ENCODE results near the gene SAPCD2.
A peak's percentile ranks its signal among the peaks of the same experiment; 100 is the strongest.

Gene SAPCD2

DNA sequence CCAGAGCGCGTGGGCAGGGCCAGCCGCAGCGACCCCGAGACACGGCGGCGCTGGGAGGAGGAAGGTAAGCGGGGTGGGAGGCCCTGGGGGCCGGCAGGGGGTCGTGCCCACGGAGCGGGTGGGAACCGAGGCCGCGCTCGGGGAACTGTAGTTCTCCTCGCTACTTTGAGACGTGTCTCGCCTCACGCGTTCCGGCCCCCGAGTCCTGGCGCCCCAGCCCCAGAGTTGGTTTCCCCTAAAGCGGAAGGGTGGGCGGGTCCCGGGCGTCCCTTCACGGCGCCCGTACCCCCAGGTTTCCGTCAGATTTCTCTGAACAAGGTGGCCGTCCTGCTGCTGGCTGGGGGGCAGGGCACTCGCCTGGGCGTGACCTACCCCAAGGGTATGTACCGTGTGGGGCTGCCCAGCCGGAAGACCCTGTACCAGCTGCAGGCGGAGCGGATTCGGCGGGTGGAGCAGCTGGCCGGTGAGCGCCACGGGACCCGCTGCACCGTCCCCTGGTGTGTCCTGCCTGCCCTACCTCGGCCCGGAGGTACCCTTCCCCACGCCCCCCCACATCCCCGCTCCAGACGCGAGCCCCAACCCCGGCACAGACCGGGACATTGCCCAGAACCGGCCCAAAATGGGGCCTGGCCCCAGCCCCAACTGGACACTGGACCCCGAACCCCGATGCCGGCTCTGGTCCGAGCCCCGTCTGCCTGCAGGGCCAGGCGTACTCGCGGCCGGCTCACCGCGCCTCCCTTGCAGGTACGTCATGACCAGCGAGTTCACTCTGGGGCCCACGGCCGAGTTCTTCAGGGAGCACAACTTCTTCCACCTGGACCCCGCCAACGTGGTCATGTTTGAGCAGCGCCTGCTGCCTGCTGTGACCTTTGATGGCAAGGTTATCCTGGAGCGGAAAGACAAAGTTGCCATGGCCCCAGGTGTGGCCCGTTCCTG lies 7.7 kb upstream of the SAPCD2 start:
- H3K4me3 ChIP-seq (ENCODE audit: low read depth, low read length), result peak overlapping the region; percentile 70
- no peaks in the 10 kb centered on the region for H3K36me3 ChIP-seq (replicated peaks)
- no peaks in the 10 kb centered on the region for H3K27me3 ChIP-seq (replicated peaks)
- in situ Hi-C loops (cut with HindIII; ENCODE audit: low pct_ligation_motif_present, low sequenced_read_pairs), result no loop called here
- TF ChIP-seq, protein P1, sequence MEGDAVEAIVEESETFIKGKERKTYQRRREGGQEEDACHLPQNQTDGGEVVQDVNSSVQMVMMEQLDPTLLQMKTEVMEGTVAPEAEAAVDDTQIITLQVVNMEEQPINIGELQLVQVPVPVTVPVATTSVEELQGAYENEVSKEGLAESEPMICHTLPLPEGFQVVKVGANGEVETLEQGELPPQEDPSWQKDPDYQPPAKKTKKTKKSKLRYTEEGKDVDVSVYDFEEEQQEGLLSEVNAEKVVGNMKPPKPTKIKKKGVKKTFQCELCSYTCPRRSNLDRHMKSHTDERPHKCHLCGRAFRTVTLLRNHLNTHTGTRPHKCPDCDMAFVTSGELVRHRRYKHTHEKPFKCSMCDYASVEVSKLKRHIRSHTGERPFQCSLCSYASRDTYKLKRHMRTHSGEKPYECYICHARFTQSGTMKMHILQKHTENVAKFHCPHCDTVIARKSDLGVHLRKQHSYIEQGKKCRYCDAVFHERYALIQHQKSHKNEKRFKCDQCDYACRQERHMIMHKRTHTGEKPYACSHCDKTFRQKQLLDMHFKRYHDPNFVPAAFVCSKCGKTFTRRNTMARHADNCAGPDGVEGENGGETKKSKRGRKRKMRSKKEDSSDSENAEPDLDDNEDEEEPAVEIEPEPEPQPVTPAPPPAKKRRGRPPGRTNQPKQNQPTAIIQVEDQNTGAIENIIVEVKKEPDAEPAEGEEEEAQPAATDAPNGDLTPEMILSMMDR (IDR thresholded peaks at IDR 0.05; ENCODE audit: low read depth, low read length, missing control alignments), result no peak
- H3K27ac ChIP-seq, result no peak overlapping the region
- no peak for DNase-seq

DNA sequence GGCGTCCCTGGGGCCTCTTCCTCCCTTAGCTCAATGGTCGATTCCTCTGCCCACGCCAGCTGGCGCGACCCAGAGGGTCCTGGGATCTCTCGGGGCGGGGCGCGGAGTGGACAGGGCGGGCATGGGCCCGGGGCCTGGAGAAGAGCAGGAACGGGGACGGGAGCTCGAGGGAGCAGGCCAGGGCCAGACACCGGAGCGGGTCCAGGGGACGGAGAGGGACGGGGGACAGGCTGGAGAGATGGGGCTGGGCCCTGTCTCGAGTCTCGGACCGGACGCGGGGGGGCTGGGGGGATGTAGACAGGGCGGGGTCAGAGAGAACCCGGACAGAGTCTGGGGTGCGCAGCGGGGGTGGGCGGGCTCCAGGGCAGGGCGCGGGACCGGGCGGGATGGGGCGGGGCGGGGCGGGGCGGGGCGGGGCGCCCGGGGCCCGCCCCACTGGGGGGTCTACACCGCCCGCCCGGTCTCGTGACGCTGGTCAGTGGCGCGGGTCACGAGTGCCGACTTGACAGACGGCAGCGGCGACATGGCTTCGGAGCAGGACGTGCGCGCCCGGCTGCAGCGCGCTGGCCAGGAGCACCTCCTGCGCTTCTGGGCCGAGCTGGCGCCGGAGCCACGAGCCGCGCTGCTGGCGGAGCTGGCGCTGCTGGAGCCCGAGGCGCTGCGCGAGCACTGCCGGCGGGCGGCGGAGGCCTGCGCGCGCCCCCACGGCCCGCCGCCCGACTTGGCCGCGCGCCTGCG lies 6.8 kb upstream of the SAPCD2 start, which contains the start of gene UAP1L1:
TSS of gene UAP1L1 (plus strand) at position 508 of the 738 bp plus-strand sequence. CDS start at position 524, 16 bp downstream.
- H3K27me3 ChIP-seq (replicated peaks), result no peaks in the 10 kb centered on the region
- no peak for DNase-seq
- peak within 1 kb of the TSS; percentile 70 for H3K4me3 ChIP-seq (ENCODE audit: low read depth, low read length)
- H3K27ac ChIP-seq, result no peak within 1 kb of the TSS
- in situ Hi-C loops (cut with HindIII; ENCODE audit: low pct_ligation_motif_present, low sequenced_read_pairs), result no loop called here
- TF ChIP-seq, protein P1 (IDR thresholded peaks at IDR 0.05; ENCODE audit: low read depth, low read length, missing control alignments), result no peak
- no peaks in the 10 kb centered on the region for H3K36me3 ChIP-seq (replicated peaks)

DNA sequence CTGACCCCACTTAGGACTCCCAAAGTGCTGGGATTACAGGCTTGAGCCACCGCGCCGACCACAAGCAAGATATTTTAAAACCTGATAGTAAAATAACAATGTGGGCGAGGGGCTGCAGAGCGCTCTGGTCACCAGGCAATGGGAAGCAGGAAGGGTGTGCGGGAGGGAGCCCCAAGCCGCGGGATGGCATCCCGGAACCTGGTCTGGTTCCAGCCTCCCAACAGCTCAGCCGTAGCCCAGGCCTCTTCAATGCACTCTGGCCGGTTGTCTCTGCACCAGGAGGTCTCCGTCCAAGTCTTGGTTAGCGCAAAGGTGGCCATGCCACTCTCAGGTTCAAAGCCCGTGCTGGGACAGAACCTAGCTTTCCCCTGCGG lies 6.3 kb upstream of the SAPCD2 start:
- Histone ChIP-seq H3K27ac (no peak overlapping the region), H3K36me3 (replicated peaks) (no peaks in the 10 kb centered on the region), H3K4me3 (ENCODE audit: low read depth, low read length) (peak overlapping the region; percentile 70), H3K27me3 (replicated peaks) (no peaks in the 10 kb centered on the region)
- in situ Hi-C loops (cut with HindIII; ENCODE audit: low pct_ligation_motif_present, low sequenced_read_pairs), result no loop called here
- no peak for DNase-seq
- TF ChIP-seq, protein P1 (IDR thresholded peaks at IDR 0.05; ENCODE audit: low read depth, low read length, missing control alignments), result no peak

DNA sequence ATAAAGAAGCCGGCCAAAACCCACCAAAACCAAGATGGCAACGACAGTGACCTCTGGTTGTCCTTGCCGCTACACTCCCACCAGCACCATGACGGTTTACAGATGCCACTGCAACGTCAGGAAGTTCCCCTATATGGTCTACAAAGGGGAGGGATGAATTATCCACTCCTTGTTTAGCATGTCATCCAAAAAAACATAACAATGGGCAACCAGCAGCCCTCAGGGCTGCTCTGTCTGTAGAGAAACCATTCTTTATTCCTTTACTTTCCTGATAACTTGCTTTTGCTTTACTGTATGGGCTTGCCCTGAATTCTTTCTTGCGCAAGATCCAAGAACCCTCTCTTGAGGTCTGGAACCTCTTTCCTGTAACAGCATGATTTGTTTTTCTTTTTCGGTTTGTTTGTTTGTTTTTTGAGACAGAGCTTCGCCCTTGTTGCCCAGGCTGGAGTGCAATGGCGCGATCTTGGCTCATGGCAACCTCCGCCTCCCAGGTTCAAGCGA lies 5.0 kb upstream of the SAPCD2 start:
- in situ Hi-C loops (cut with HindIII; ENCODE audit: low pct_ligation_motif_present, low sequenced_read_pairs), result no loop called here
- no peaks in the 10 kb centered on the region for H3K36me3 ChIP-seq (replicated peaks)
- no peak overlapping the region for H3K4me3 ChIP-seq (ENCODE audit: low read depth, low read length)
- no peak for DNase-seq
- no peaks in the 10 kb centered on the region for H3K27me3 ChIP-seq (replicated peaks)
- H3K27ac ChIP-seq, result no peak overlapping the region
- TF ChIP-seq, protein P1 (IDR thresholded peaks at IDR 0.05; ENCODE audit: low read depth, low read length, missing control alignments), result no peak

DNA sequence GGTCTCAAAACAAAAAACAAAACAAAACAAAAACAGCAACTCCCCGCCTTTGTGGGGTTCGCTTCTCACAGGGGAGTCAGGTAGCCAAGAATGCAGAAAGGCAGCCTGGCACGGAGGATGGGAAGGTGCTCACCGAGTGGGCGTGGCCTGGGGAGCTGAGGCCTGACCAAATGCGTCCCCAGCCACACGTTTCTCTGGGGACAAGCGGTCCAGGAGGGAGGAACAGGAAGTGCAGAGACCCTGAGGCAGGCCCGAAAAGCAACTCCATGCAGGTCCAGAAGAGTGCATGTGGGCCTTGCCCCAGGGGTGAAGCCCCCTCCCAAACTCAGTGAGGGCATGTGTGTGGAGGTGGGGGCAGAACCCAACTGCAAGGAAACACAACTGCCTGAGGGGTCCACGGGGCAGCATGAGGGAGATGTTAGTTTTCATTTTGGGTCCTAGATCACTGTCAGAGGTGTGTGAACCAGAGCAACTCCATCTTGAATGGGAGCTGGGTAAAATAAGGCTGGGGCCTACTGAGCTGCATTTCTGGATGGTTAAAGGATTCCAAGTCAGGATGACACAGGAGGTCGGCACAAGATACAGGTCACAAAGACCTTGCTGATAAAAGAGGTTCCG lies 4.4 kb upstream of the SAPCD2 start:
- in situ Hi-C loops (cut with HindIII; ENCODE audit: low pct_ligation_motif_present, low sequenced_read_pairs), result no loop called here
- TF ChIP-seq, protein P1 (IDR thresholded peaks at IDR 0.05; ENCODE audit: low read depth, low read length, missing control alignments), result no peak
- Histone ChIP-seq H3K4me3 (ENCODE audit: low read depth, low read length) (no peak overlapping the region), H3K27ac (no peak overlapping the region), H3K36me3 (replicated peaks) (no peaks in the 10 kb centered on the region), H3K27me3 (replicated peaks) (no peaks in the 10 kb centered on the region)
- DNase-seq, result no peak

Measured in brain microvascular endothelial cell (primary cell).